Bronchial epithelial cell (primary cell): ENCODE results near the gene DHRS1. TPM values are rescaled to one million over a fixed set of nuclear protein-coding genes. Genes with fewer than 3 reads are reported as not detected.

Experiments used
- DNase-seq: peaks from one replicate; pipeline ENCODE4 v3.0.0-alpha.2; 2010; ENCODE audit warnings: low read depth
- FAIRE-seq: peaks from 2 replicates; lab custom pipeline; 2011; peaks lifted over from hg19 to GRCh38; lab: Jason Lieb, UNC
- H3K27me3 ChIP-seq: 2 replicates; pipeline ENCODE4 v1.5.1; 2011; ENCODE audit warnings: low read length; ENCODE audit not compliant: control insufficient read depth, insufficient read depth
- H3K36me3 ChIP-seq: 2 replicates; pipeline ENCODE4 v1.5.1; 2011; ENCODE audit warnings: low read length; ENCODE audit not compliant: control insufficient read depth, insufficient read depth
- H3K4me3 ChIP-seq: 2 replicates; pipeline ENCODE4 v1.5.1; 2011; ENCODE audit warnings: mild to moderate bottlenecking, low read depth, low read length, control low read depth
- CTCF ChIP-seq: IDR thresholded peaks from 2 replicates; pipeline ENCODE4 v1.5.1; 2011; ENCODE audit warnings: mild to moderate bottlenecking, moderate library complexity, low read length, control low read depth, inconsistent platforms; ENCODE audit not compliant: insufficient read depth, severe bottlenecking
- total RNA-seq: library from RNA; depleted of rRNA; stranded (reverse); fragments of >200 nt; gene quantifications from 2 replicates; pipeline ENCODE4 v1.2.1, GENCODE V29; 2014

The DHRS1 gene
- total RNA-seq, 1 donor from 2014 or later: 16.6 TPM

- FAIRE-seq (no peak), DNase-seq (no peak)
- H3K36me3 ChIP-seq: peaks cover 47% of the 10 kb centered on the region
- H3K4me3 ChIP-seq: no peak overlapping the region
- no peak for TF ChIP-seq CTCF
- no peaks in the 10 kb centered on the region for H3K27me3 ChIP-seq
Observed at GRCh38 chr14:24256960-24257359, 42.6 kb downstream of the DHRS1 start.

- no peak for TF ChIP-seq CTCF
- no peak overlapping the region for H3K4me3 ChIP-seq
Observed at GRCh38 chr14:24255931-24256711, 43.5 kb downstream of the DHRS1 start.

GRCh38 chr14:24255438-24255837 lies 44.1 kb downstream of the DHRS1 start:
- H3K36me3 ChIP-seq: peaks cover 43% of the 10 kb centered on the region

More at GRCh38 chr14:24255931-24256711, 43.5 kb downstream of the DHRS1 start:
- no peak for FAIRE-seq
- Histone ChIP-seq H3K36me3 (peaks cover 44% of the 10 kb centered on the region), H3K27me3 (no peaks in the 10 kb centered on the region)
- no peak for DNase-seq

GRCh38 chr14:24254630-24255392 lies 44.8 kb downstream of the DHRS1 start:
- H3K27me3 ChIP-seq: no peaks in the 10 kb centered on the region
- H3K36me3 ChIP-seq: peaks cover 44% of the 10 kb centered on the region
- TF ChIP-seq CTCF: no peak
- FAIRE-seq (no peak), DNase-seq (no peak)
- no peak overlapping the region for H3K4me3 ChIP-seq

More at GRCh38 chr14:24255438-24255837, 44.1 kb downstream of the DHRS1 start:
- no peak overlapping the region for H3K4me3 ChIP-seq
- FAIRE-seq: no peak
- no peak for DNase-seq
- no peak for TF ChIP-seq CTCF
- H3K27me3 ChIP-seq: no peaks in the 10 kb centered on the region

- no peak for TF ChIP-seq CTCF
- H3K27me3 ChIP-seq: no peaks in the 10 kb centered on the region
- DNase-seq (no peak), FAIRE-seq (no peak)
- peaks cover 46% of the 10 kb centered on the region for H3K36me3 ChIP-seq
- H3K4me3 ChIP-seq: no peak overlapping the region
Observed at GRCh38 chr14:24253936-24254335, 45.6 kb downstream of the DHRS1 start.
